GM20431 (cell line): Measurements from ENCODE around the gene P2RX1.

Experiments used
- in situ Hi-C: fragments of 300-500 bp; cut with MseI, MboI; formaldehyde crosslinking; loops from one replicate; pipeline ENCODE4 v1.15.0; 2020; ENCODE audit warnings: low sequenced_read_pairs; ENCODE audit not compliant: unreplicated experiment

Gene P2RX1

DNA sequence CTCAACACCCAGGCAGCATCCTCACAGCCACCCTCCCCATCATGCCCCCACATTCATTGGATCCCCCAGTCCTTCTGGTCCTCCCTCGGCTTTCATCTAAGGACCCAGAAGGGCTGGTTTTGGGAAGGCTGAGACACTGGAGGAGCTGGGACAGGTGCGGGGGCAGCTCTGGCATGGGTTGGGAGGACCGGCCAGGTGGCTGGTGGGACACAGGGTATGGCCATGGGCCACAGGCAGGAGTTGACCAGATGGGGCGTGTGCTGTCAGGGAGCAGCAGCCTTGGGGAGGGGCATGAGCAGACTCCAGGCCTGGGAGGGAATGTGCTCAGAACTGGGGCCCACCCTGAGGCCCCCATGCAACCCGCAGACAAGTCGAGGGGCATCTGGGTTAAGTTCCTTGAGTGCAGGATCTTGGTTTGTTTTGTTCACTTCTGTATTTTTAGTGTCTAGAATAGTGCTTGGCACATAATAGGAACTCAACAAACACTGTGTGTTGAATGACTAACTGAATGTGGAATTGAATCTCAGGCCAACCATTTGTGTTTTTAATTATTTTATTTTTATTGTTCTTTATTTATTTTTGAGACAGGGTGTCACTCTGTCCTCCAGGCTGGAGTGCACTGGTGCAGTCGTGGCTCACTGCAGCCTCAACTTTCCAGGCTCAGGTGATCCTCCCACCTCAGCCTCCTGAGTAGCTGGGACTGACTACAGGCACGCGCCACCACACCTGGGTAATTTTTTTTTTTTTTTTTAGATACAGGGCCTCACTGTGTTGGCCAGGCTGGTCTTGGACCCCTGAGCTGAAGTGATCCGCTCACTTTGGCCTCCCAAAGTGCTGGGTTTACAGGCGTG lies 5.6 kb downstream of the P2RX1 start:
- in situ Hi-C loops: no loop called here

DNA sequence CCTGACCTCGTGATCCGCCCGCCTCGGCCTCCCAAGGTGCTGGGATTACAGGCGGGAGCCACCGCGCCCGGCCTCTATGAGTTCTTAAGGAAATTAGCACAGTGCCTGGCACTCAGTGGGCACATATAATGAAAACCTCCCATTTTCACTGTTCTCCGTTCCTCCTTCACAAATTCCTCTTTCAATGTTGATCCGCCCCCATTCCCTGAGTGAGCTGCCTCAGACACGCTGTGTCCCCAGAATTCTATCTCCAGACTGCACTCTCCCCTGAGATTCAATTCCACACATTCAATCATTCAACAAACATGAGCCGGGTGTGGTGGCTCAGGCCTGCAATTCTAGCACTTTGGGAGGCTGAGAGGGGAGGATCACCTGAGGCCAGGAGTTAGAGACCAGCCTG lies 7.0 kb downstream of the P2RX1 start:
- in situ Hi-C loops: no loop called here

DNA sequence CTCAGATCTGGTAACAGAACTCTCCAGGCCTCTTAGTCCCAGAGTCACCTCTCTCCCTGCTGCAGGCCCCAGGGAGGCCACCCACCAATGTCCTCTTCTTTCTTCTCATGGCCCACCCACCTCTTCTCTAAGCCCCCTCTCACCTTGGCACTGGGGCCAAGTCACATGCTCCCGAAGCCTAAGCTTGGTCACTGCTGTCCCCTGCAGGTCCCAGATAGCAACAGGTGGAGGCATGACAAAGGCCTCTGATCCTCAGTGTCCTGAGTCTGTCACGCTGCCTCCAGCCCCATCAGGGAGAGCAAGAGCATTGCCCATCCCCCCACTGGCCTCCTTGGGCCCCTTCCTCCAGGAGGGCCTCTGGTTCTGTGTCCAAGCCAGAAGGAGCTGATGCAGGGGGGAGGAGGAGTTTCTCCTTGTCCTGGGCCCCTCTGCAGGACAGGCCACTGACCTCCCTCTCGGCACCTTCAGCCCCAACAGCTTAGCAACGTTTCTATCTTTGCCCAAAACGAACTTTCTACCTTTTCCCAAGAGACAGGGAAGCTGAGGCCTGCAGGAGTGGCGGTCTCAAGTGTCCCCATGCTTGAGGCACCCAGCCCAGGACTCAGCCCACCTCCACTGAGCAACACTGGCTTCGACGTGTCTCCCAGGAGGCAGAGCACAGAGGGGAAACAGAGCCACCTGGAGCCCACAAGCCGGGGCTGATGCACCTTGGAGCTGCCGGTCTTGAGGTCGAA lies 8.6 kb downstream of the P2RX1 start:
- in situ Hi-C loops: no loop called here

DNA sequence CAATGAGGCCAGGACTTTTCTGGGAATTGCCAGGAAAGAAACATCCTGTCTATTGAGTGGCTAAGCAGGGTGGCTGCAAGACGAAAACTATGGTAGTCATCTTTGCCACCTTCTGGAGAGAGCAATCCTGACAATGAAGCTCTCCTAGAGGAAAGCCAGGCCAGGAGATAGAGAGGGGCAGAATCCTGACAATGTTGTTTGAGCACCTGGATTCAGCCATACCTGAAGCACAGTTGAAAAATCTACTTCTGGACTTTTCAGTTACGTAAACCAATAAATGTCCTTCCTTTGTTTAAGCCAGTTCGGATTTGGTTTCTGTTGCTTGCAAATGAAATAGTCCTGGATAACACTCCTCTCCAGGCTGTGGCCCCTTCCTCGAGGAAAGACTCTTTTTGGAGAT lies 9.4 kb downstream of the P2RX1 start:
- in situ Hi-C loops: no loop called here

DNA sequence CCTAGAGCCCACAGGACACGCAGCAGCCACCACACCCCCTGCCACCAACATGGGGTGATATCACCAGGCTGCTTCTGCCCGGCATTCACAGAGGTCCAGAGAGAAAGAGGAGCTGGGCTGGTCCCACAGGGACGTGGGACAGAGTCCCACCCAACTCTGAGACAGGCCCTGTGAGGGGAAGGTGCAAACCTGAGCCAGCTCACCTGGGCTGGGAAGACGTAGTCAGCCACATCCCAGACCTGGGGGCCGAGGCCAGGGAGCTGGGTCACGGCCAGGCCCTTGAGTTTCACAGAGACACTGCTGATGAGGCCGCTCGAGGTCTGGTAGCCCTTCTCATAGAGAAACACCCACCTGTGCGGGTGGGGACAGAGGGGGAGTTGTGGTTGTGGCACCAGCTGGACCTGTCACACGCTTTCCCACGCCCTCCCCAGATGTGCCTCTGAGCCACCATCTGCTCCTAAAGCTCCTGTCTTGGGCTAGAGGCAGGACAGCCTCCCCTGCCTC lies 11.2 kb downstream of the P2RX1 start:
- in situ Hi-C loops: no loop called here

DNA sequence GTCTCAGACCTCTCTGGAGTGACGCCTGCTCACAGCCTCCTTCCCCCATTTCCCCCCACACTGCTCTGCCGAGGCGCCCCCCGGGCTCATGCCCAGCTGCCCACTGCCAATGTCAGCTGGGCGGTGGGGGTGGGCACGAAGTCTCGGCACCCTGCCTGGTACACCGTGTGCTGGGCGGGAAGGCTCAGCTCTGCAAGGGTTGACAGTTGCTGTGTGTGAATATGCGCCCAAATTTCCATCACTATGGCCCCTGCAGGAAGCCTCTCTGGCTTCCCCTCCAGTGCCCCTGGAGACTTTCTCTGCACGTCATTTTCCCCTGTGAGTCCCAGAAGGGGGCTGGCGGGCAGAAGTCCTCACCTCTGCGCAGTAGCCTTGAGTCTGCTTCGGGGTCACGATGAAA lies 11.8 kb downstream of the P2RX1 start:
- in situ Hi-C loops: no loop called here

DNA sequence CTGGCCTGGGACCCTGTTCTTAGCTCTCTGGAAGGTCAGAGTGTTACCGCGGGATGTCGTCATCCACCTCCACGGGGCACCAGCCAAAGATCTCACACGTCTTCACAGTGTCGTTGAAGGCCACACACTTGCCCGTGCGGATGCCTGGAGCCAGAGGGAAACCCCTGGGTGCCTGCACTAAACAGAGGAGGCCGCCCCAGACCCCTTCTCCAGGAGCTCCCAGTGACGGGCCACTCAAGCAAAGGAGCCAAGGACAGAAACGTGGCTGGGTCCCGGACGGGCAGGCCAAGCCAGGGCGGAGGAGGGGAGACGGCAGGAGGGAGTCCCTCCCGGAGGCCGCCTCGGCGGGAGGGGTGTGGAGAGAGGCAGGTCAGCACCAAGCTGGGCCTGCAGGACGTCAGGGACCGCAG lies 12.4 kb downstream of the P2RX1 start:
- in situ Hi-C loops: no loop called here

DNA sequence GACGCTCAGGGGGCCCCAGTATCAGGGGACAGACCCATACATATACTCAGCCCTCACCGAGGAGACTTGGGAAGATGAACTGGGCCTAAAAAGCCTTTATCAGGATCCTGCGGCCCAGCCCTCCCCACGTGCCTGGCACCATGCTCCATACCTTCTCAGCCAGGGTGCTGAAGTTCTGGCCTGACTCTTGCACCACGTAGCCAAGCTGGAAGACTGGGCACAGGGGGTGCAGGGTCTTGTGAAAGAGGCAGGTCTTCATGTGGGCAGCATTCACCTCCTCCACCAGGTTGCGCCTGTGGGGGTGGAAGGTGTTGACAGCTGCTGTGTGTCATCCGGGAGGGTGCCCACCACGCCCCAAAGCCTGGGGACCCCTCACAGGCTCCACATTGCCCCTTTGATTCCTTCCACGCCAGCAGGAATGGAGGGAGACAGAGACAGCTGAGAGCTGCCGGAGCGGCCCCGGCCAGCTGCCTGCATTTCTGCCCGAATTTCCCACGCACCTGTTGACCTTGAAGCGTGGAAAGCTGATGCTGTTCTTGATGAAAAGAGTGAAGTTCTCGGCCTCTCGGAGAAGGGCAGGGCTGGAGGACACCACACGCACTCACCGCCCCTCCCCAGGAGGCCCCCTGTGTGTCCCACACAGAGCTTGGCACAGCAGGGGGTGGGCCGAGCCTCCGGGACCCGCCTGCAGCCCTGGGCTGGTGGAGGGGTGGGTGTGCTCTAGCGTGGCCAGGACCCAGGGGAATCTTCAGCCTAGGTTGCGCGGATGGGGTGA lies 13.0 kb downstream of the P2RX1 start:
- in situ Hi-C loops: no loop called here

- in situ Hi-C loops: no loop called here
These were observed 15.6 kb downstream of the P2RX1 start for GRCh38 chr17:3900646-3901045.

DNA sequence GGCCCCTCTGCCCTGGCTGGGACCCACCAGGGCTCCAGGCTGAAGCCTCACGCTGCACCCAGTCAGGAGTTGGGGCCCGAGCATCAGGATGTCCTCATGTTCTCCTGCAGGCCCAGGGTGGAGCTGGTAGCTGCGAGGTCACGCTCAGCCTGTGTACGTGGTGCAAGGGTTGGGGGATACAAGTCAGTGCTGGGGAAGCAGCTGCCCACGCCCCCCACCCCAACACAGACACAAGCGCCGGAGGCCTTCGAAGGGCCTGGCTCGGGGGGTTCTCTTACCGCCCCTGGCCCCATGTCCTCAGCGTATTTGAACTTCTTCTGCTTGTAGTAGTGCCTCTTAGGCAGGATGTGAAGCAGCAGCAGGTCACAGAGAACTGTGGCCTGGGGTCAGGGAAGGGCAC lies 18.5 kb downstream of the P2RX1 start:
- in situ Hi-C loops: no loop called here

DNA sequence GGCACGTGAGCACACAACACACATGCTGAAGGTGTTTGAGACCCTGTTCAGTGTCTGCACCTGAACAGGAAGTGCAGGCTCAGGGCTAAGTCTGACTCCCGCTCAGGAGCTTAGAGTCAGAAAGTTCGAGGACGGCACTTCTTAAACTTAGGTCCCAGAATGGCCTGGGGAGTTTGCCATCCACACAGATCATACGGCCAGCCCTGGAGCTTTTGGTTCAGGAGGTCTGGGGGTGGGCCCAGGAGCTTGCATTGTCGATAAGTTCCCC lies 19.4 kb downstream of the P2RX1 start:
- in situ Hi-C loops: no loop called here

- in situ Hi-C loops: no loop called here
These were observed 19.9 kb downstream of the P2RX1 start for GRCh38 chr17:3896108-3896967.

DNA sequence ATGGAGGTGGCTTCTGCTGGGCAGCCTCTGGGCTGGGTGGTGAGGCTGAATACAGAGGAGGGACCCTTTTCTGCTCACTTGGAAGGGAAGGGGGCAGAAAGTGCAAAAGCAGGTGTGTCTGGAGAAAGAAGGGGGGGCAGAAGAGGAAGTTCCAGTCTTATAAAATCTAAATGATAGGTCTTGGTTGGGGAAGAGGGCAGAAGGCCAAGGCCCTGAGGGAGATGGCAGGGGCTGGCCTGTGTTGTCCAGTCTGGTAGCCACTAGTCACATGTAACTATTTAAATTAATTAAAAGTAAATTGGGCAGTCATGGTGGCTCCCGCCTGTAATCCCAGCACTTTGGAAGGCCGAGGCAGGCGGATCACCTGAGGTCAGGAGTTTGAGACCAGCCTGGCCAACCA lies 20.9 kb downstream of the P2RX1 start:
- in situ Hi-C loops: no loop called here

DNA sequence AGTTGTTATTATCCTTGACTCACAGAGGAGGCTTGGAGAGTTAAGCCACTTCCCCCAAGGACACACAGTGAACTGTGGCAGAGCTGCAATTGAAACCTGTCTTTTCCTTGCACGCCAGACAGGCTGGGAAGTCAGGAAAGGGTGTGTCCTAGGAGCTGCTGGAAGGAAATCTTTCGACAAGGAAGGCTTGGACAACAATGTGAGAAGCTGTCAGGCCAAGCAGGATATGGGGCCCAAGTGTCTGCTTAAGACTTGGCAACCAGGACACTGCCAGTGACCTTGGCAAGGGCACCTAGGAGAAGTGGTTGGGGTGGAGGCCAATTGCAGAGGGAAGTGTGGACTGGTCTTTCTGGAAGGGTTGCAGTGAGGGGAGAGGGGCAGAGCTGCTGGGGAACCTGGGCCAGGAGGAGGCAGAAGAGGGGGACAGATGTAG lies 21.3 kb downstream of the P2RX1 start:
- in situ Hi-C loops: no loop called here

- in situ Hi-C loops: no loop called here
These were observed 22.1 kb downstream of the P2RX1 start for GRCh38 chr17:3894188-3894587.

DNA sequence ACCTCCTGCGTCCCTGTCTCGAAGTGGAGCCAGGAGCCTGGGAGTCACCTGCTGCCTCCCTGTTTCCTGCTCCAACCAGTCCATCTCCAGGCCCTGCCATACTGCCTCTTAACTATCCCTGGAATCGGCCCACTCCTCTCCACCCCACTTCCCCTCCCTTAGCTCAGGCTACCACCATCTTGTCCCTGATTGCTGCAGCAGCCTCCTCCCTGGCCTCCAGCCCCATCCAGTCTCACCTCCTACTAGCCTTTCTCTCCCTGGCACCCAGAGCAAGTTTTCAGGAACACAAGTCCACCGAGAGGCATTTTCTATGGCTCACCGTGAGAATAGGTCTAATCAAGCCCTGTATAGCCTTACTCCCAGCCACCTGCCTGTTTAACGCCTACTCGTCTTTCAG lies 22.5 kb downstream of the P2RX1 start:
- in situ Hi-C loops: no loop called here

GRCh38 chr17:3893003-3893719 lies 23.1 kb downstream of the P2RX1 start, which contains the start of gene CAMKK1:
Gene CAMKK1, minus strand, starts transcription at chr17:3893053. Its CDS starts 7,366 bp downstream, at chr17:3885687.
- in situ Hi-C loops: no loop called here

- in situ Hi-C loops: no loop called here
These were observed 23.9 kb downstream of the P2RX1 start for GRCh38 chr17:3892095-3892998.
